H1 (cell line): ENCODE data around the gene COL27A1. TPM values are rescaled to one million over a fixed set of nuclear protein-coding genes. Genes with fewer than 3 reads are reported as not detected.
"Not testable (repeated sequence)": the region's sequence is repeated elsewhere in the genome, so short reads cannot be mapped to it uniquely, and the experiment has no call there.

Experiments used
- CTCF ChIA-PET: fragments of 300-600 bp; sonication (Branson Sonifier 250); formaldehyde crosslinking; loops from one replicate; lab custom pipeline; 2021; ENCODE audit not compliant: partially characterized antibody; lab: Charles Lee
- POLR2A ChIA-PET: fragments of 300-600 bp; sonication (Branson Sonifier 250); formaldehyde crosslinking; loops from one replicate; lab custom pipeline; 2021; ENCODE audit warnings: inconsistent platforms; ENCODE audit not compliant: partially characterized antibody; lab: Charles Lee
- DNase-seq, 2 experiments: peaks; one replicate each; pipeline versions ENCODE4 v3.0.0 to v3.0.0-alpha.2; 2010 to 2022; ENCODE audit warnings: low spot score in 2 of 2, low read depth in 1 of 2, mixed read lengths in 1 of 2
- FAIRE-seq: peaks from 2 replicates; lab custom pipeline; 2011; peaks lifted over from hg19 to GRCh38; lab: Jason Lieb, UNC
- H2AFZ ChIP-seq: 2 replicates; pipeline ENCODE4 v1.8.1; 2012; ENCODE audit warnings: low read length, inconsistent platforms
- H2AK5ac ChIP-seq: 2 replicates; pipeline ENCODE4 v1.6.1; 2013; ENCODE audit warnings: low read depth, low read length
- H2BK120ac ChIP-seq: replicated peaks from 2 replicates; pipeline ENCODE3; 2013; ENCODE audit warnings: low read depth, low read length, inconsistent platforms
- H2BK12ac ChIP-seq: 2 replicates; pipeline ENCODE4 v1.6.1; 2013; ENCODE audit warnings: low read depth, low read length
- H2BK15ac ChIP-seq: 2 replicates; pipeline ENCODE4 v1.6.1; 2013; ENCODE audit warnings: low read length
- H2BK20ac ChIP-seq: 2 replicates; pipeline ENCODE4 v1.6.1; 2013; ENCODE audit warnings: low read length
- H2BK5ac ChIP-seq: 2 replicates; pipeline ENCODE4 v1.6.1; 2013; ENCODE audit warnings: low read depth, low read length
- H3K14ac ChIP-seq: 2 replicates; pipeline ENCODE4 v1.6.1; 2013; ENCODE audit warnings: inconsistent platforms; ENCODE audit not compliant: insufficient read length
- H3K18ac ChIP-seq: 2 replicates; pipeline ENCODE4 v1.6.1; 2013; ENCODE audit warnings: low read length; ENCODE audit errors: extremely low read depth
- H3K23ac ChIP-seq: 2 replicates; pipeline ENCODE4 v1.6.1; 2013; ENCODE audit warnings: inconsistent platforms; ENCODE audit not compliant: insufficient read length
- H3K23me2 ChIP-seq: 2 replicates; pipeline ENCODE4 v1.6.1; 2013; ENCODE audit warnings: low read depth, low read length
- H3K27ac ChIP-seq: 2 replicates; pipeline ENCODE4 v1.6.1; 2011; ENCODE audit warnings: low read depth, low read length, inconsistent platforms
- H3K27me3 ChIP-seq, 4 experiments: replicated peaks in 1 of 4; 1 replicate in 1 of 4; 2 replicates in 3 of 4; pipeline versions ENCODE4 v1.6.1 to v1.8.1; 2011 to 2013; ENCODE audit warnings: low read length in 3 of 4, mild to moderate bottlenecking in 3 of 4, inconsistent platforms in 2 of 4, mixed read lengths in 2 of 4, moderate library complexity in 1 of 4; ENCODE audit not compliant: control insufficient read depth in 3 of 4, insufficient read depth in 3 of 4; ENCODE audit errors: extremely low read depth in 1 of 4
- H3K36me3 ChIP-seq, 4 experiments: 2 replicates each; pipeline versions ENCODE4 v1.6.1 to v1.8.1; 2011 to 2013; ENCODE audit warnings: mild to moderate bottlenecking in 4 of 4, low read length in 3 of 4, moderate library complexity in 2 of 4, control low read depth in 1 of 4, inconsistent platforms in 1 of 4; ENCODE audit not compliant: insufficient read depth in 4 of 4, control insufficient read depth in 2 of 4
- H3K4ac ChIP-seq: replicated peaks from 2 replicates; pipeline ENCODE3; 2013; ENCODE audit warnings: low read length, low read depth, mixed read lengths, inconsistent platforms; ENCODE audit not compliant: insufficient read length
- H3K4me1 ChIP-seq, 4 experiments: replicated peaks in 1 of 4; 1 replicate in 1 of 4; 2 replicates in 3 of 4; pipeline versions ENCODE4 v1.6.1 to v1.8.1; 2011 to 2013; ENCODE audit warnings: low read length in 3 of 4, inconsistent platforms in 2 of 4, mixed read lengths in 1 of 4; ENCODE audit not compliant: insufficient read depth in 4 of 4, control insufficient read depth in 3 of 4
- H3K4me2 ChIP-seq, 2 experiments: 2 replicates each; pipeline versions ENCODE4 v1.6.1 to v1.8.1; 2011 to 2013; ENCODE audit warnings: low read depth in 2 of 2, low read length in 2 of 2, control low read depth in 1 of 2, inconsistent platforms in 1 of 2, mild to moderate bottlenecking in 1 of 2; ENCODE audit not compliant: insufficient read depth in 1 of 2
- H3K4me3 ChIP-seq, 4 experiments: fragments of 200-600, 300-600 bp in 1 of 4; sonication (generic), shearing (Covaris generic), sonication (Bioruptor Twin) in 1 of 4; 2 replicates each; pipeline versions ENCODE4 v1.5.1 to v1.8.1; 2011 to 2016; ENCODE audit warnings: low read length in 4 of 4, low read depth in 3 of 4, control low read depth in 2 of 4, inconsistent platforms in 2 of 4, mild to moderate bottlenecking in 2 of 4, mixed read lengths in 1 of 4, moderate library complexity in 1 of 4; ENCODE audit not compliant: insufficient read depth in 2 of 4; ENCODE audit errors: extremely low read depth in 1 of 4
- H3K56ac ChIP-seq: replicated peaks from 2 replicates; pipeline ENCODE3; 2013; ENCODE audit warnings: low read depth, mild to moderate bottlenecking, mixed read lengths, low read length, inconsistent platforms; ENCODE audit not compliant: insufficient read length
- H3K79me1 ChIP-seq: 2 replicates; pipeline ENCODE4 v1.6.1; 2013; ENCODE audit warnings: low read depth, low read length, control low read depth
- H3K79me2 ChIP-seq, 2 experiments: 2 replicates each; pipeline versions ENCODE4 v1.6.1 to v1.8.1; 2012 to 2013; ENCODE audit warnings: low read length in 2 of 2, mild to moderate bottlenecking in 2 of 2, inconsistent platforms in 1 of 2; ENCODE audit not compliant: insufficient read depth in 2 of 2, control insufficient read depth in 1 of 2
- H3K9ac ChIP-seq, 4 experiments: replicated peaks in 1 of 4; 1 replicate in 1 of 4; 2 replicates in 3 of 4; pipeline versions ENCODE4 v1.6.1 to v1.8.1; 2011 to 2013; ENCODE audit warnings: low read depth in 3 of 4, low read length in 3 of 4, control low read depth in 2 of 4, mild to moderate bottlenecking in 2 of 4, moderate library complexity in 2 of 4, inconsistent platforms in 1 of 4; ENCODE audit errors: extremely low read depth in 1 of 4
- H3K9me3 ChIP-seq, 2 experiments: 2 replicates each; pipeline versions ENCODE4 v1.6.1 to v1.8.1; 2012 to 2013; ENCODE audit warnings: mild to moderate bottlenecking in 2 of 2, moderate library complexity in 2 of 2, control low read depth in 1 of 2, inconsistent platforms in 1 of 2, low read depth in 1 of 2, low read length in 1 of 2, mixed read lengths in 1 of 2; ENCODE audit not compliant: insufficient read depth in 2 of 2
- H4K20me1 ChIP-seq, 2 experiments: replicated peaks in 1 of 2; 2 replicates each; pipeline versions ENCODE3 to v1.8.1; 2011 to 2013; ENCODE audit warnings: inconsistent platforms in 2 of 2, low read length in 2 of 2, mild to moderate bottlenecking in 1 of 2; ENCODE audit not compliant: insufficient read depth in 2 of 2, control insufficient read depth in 1 of 2
- H4K5ac ChIP-seq: 2 replicates; pipeline ENCODE4 v1.6.1; 2013; ENCODE audit warnings: low read length, low read depth, mixed read lengths, inconsistent platforms; ENCODE audit not compliant: insufficient read length
- H4K8ac ChIP-seq: 2 replicates; pipeline ENCODE4 v1.8.0; 2013; ENCODE audit warnings: mild to moderate bottlenecking, moderate library complexity, low read length, inconsistent platforms; ENCODE audit not compliant: insufficient read depth; ENCODE audit errors: extremely low read depth
- H4K91ac ChIP-seq: replicated peaks from 2 replicates; pipeline ENCODE3; 2013; ENCODE audit warnings: low read length, mixed read lengths, inconsistent platforms; ENCODE audit not compliant: insufficient read length
- WGBS, 2 experiments: shearing (Covaris generic) in 1 of 2; methylation state at CpG; one replicate each; pipeline versions ENCODE4 v1.1.6 to v1.1.7; 2013 to 2015; ENCODE audit warnings: low lambda C conversion rate in 2 of 2, mixed read lengths in 2 of 2, inconsistent platforms in 1 of 2, low coverage in 1 of 2, missing lambda C conversion rate in 1 of 2; ENCODE audit not compliant: insufficient replicate concordance in 2 of 2, insufficient coverage in 1 of 2, insufficient read length in 1 of 2; ENCODE audit errors: extremely low coverage in 1 of 2, missing lambda C conversion rate in 1 of 2; 5-methylcytosine and 5-hydroxymethylcytosine counted together
- polyA plus RNA-seq, 7 experiments: library from polyadenylated mRNA; depleted of rRNA in 3 of 7; stranded (reverse) in 5 of 7; unstranded in 2 of 7; fragments of >200 nt in 5 of 7; fragments of 200-250 nt in 2 of 7; gene quantifications; 1 replicate in 5 of 7; 2 replicates in 1 of 7; 4 replicates in 1 of 7; pipeline versions ENCODE4 v1.2.1 to v1.2.3, GENCODE V29; 2011 to 2013; ENCODE audit warnings: missing spikeins in 2 of 7, mixed read lengths in 2 of 7
- total RNA-seq: library from RNA; stranded (reverse); fragmentation: NEBNext Ultra II Directional; extraction: Animal tissue kit (Norgen Biotek cat#: 25700); gene quantifications from 2 replicates; pipeline ENCODE4 v1.2.1, GENCODE V29; 2021

Gene COL27A1
- total and polyA plus RNA-seq, 2 of the 8 experiments (the other 6 are each of a cell fraction or from before 2014, with no cell fraction given): 15.1 to 22.8 TPM

GRCh38 chr9:114320710-114321109 is 165.4 kb downstream of the COL27A1 start:
- not testable (repeated sequence) for H3K18ac ChIP-seq, H3K4ac ChIP-seq, H3K9me3 ChIP-seq, H2AFZ ChIP-seq, H3K27ac ChIP-seq, H2BK20ac ChIP-seq, H3K79me2 ChIP-seq, H2BK5ac ChIP-seq, H3K4me1 ChIP-seq, H2BK12ac ChIP-seq, H2BK15ac ChIP-seq, H3K4me3 ChIP-seq, H3K56ac ChIP-seq, FAIRE-seq, H2BK120ac ChIP-seq, H3K14ac ChIP-seq, H4K20me1 ChIP-seq, DNase-seq, H2AK5ac ChIP-seq, H3K79me1 ChIP-seq, H3K36me3 ChIP-seq, H3K23ac ChIP-seq, H3K23me2 ChIP-seq, H4K5ac ChIP-seq, H3K4me2 ChIP-seq, H4K8ac ChIP-seq, H3K9ac ChIP-seq, H3K27me3 ChIP-seq, H4K91ac ChIP-seq
- ChIA-PET CTCF (interaction anchor here (0.8 to 1.7 kb wide), 4 partner anchors 13 to 238 kb away, joined by 3 to 7 read pairs (median 4); no protein-coding TSS in a partner anchor), POLR2A (interaction anchor here (0.6 kb wide), 1 partner anchor 448 kb away, joined by 3 read pairs; no protein-coding TSS in a partner anchor)
- WGBS, 2 experiments: 81% methylated on average over 7 of the region's 7 CpGs; no CpG with 5 or more reads in 1 of the 2 experiments
